K562 (cell line): ENCODE results near the gene PPP1R14D. TPM values are rescaled to one million over a fixed set of nuclear protein-coding genes. Genes with fewer than 3 reads are reported as not detected.

ENCODE experiments used
- CC2D1A ChIP-seq: fragments of 450-650 bp; IDR thresholded peaks from 2 replicates; pipeline ENCODE4 v1.6.1; 2017; ENCODE audit warnings: mild to moderate bottlenecking
- CREB1 ChIP-seq, 2 experiments: sonication (generic) in 1 of 2; formaldehyde crosslinking in 1 of 2; IDR thresholded peaks; 2 replicates each; pipeline versions ENCODE4 v1.6.1 to v1.8.0; 2012 to 2022; ENCODE audit warnings: inconsistent platforms in 1 of 2, mild to moderate bottlenecking in 1 of 2, missing genetic modification reagents in 1 of 2, moderate library complexity in 1 of 2
- ESRRB ChIP-seq: fragments of 250-450 bp; sonication (Bioruptor Pico); IDR thresholded peaks from 2 replicates; pipeline ENCODE4 v1.5.0; 2020; ENCODE audit warnings: mild to moderate bottlenecking, moderate library complexity, borderline replicate concordance
- GATAD2A ChIP-seq: fragments of 450-650 bp; IDR thresholded peaks from 2 replicates; pipeline ENCODE4 v1.6.1; 2017
- KLF16 ChIP-seq: IDR thresholded peaks from 2 replicates; pipeline ENCODE4 v1.6.1; 2016; ENCODE audit warnings: antibody characterized with exemption
- MGA ChIP-seq: fragments of 450-650 bp; IDR thresholded peaks from 2 replicates; pipeline ENCODE4 v1.6.1; 2016; ENCODE audit warnings: mild to moderate bottlenecking, moderate library complexity
- RB1 ChIP-seq: fragments of 450-650 bp; IDR thresholded peaks from 2 replicates; pipeline ENCODE4 v1.6.1; 2017; ENCODE audit warnings: low read depth, mild to moderate bottlenecking
- SMC3 ChIP-seq: conservative IDR thresholded peaks from 2 replicates; pipeline ENCODE4 v1.6.1; 2011; ENCODE audit warnings: low read depth, low read length, improper control_type of control experiment; ENCODE audit not compliant: insufficient read depth
- SREBF1 ChIP-seq: fragments of 150-350 bp; IDR thresholded peaks from 2 replicates; pipeline ENCODE4 v1.6.1; 2014; ENCODE audit warnings: antibody characterized with exemption, low read depth, low read length, borderline replicate concordance
- TAF15 ChIP-seq: fragments of 200-400 bp; formaldehyde crosslinking; IDR thresholded peaks from 2 replicates; pipeline ENCODE4 v1.6.1; 2017; ENCODE audit warnings: mild to moderate bottlenecking, low read depth, low read length, moderate library complexity
- TCF3 ChIP-seq: sonication (generic); formaldehyde crosslinking; IDR thresholded peaks from 2 replicates; pipeline ENCODE4 v1.4.0; 2020; ENCODE audit warnings: mild to moderate bottlenecking, missing genetic modification reagents
- ZBTB49 ChIP-seq: sonication (generic); formaldehyde crosslinking; IDR thresholded peaks from 2 replicates; pipeline ENCODE4 v1.8.0; 2022; ENCODE audit warnings: missing genetic modification reagents, mild to moderate bottlenecking, borderline replicate concordance
- ZNF282 ChIP-seq: sonication (generic); formaldehyde crosslinking; IDR thresholded peaks from 2 replicates; pipeline ENCODE4 v1.8.1; 2023; ENCODE audit warnings: missing genetic modification reagents
- ZNF316 ChIP-seq: fragments of 450-650 bp; IDR thresholded peaks from 2 replicates; pipeline ENCODE4 v1.6.1; 2016
- ZNF79 ChIP-seq: fragments of 250-450 bp; sonication (Bioruptor Pico); IDR thresholded peaks from 2 replicates; pipeline ENCODE4 v1.4.0; 2020; ENCODE audit warnings: low read depth, mild to moderate bottlenecking, moderate library complexity
- polyA plus RNA-seq, 8 experiments: library from polyadenylated mRNA; depleted of rRNA in 4 of 8; stranded (reverse) in 5 of 8; unstranded in 3 of 8; fragments of >200 nt; fragmentation: Nextera tagmentation in 2 of 8; fragmentation: Illumina TruSeq in 1 of 8; extraction: Ambion mirVana in 2 of 8; extraction: Trizol in 1 of 8; gene quantifications; 2 replicates each; pipeline versions ENCODE4 v1.2.1 to v1.2.3, GENCODE V29; 2011 to 2014; ENCODE audit warnings: inconsistent platforms in 1 of 8, missing spikeins in 1 of 8
- total RNA-seq, 7 experiments: library from RNA; depleted of rRNA in 6 of 7; stranded (reverse); fragments of >200 nt in 6 of 7; fragmentation: Illumina TruSeq in 2 of 7; extraction: Trizol in 2 of 7; gene quantifications; 2 replicates each; pipeline versions ENCODE4 v1.2.1 to v1.2.3, GENCODE V29; 2011 to 2021; ENCODE audit warnings: low replicate concordance in 1 of 7

PPP1R14D gene
- total and polyA plus RNA-seq, 9 of the 15 experiments (the other 6 are each of a cell fraction or from before 2014, with no cell fraction given), result 0.11 to 0.18 TPM; not detected in 7

GRCh38 chr15:40859206-40859851, 30.8 kb upstream of the PPP1R14D start (continued):
- peak; percentile 64 for TF ChIP-seq MGA
- TF ChIP-seq ZNF316, result peak; percentile 54; the same call in 1 of the 2 replicates
- TF ChIP-seq KLF16, result 0 out of 2 replicates have a peak, but pooled peaks have one; percentile 31
- TF ChIP-seq TAF15, result no peak
- 0 out of 2 replicates have a peak, but pooled peaks have one; percentile 9 for TF ChIP-seq TCF3 (CRISPR knock-in tag)
- peak; percentile 71; the same call in 1 of the 2 replicates for TF ChIP-seq RB1
- TF ChIP-seq CC2D1A, result 0 out of 2 replicates have a peak, but pooled peaks have one; percentile 20
- 0 out of 2 replicates have a peak, but pooled peaks have one; percentile 45 for TF ChIP-seq ZNF282 (CRISPR knock-in tag)
- TF ChIP-seq ESRRB, result no peak
- TF ChIP-seq GATAD2A, result 0 out of 2 replicates have a peak, but pooled peaks have one; percentile 40
- TF ChIP-seq ZNF79 (CRISPR knock-in tag), result no peak
- TF ChIP-seq SMC3, result peak; percentile 28
- TF ChIP-seq SREBF1, result no peak
- TF ChIP-seq CREB1 (IDR thresholded peaks at IDR 0.05), result no peak
- TF ChIP-seq CREB1 (CRISPR knock-in tag; IDR thresholded peaks at IDR 0.05), result no peak
- TF ChIP-seq ZBTB49 (CRISPR knock-in tag), result no peak
